ENCODE results near the gene GLRA1.

The GLRA1 gene

GRCh38 chr5:151892393-151892792 lies 32.3 kb downstream of the GLRA1 start:
- DNase-seq (ENCODE audit: low read depth): no peak
- no peak overlapping the region for H3K4me3 ChIP-seq (ENCODE audit: low read depth, low read length)
- TF ChIP-seq, protein P1, sequence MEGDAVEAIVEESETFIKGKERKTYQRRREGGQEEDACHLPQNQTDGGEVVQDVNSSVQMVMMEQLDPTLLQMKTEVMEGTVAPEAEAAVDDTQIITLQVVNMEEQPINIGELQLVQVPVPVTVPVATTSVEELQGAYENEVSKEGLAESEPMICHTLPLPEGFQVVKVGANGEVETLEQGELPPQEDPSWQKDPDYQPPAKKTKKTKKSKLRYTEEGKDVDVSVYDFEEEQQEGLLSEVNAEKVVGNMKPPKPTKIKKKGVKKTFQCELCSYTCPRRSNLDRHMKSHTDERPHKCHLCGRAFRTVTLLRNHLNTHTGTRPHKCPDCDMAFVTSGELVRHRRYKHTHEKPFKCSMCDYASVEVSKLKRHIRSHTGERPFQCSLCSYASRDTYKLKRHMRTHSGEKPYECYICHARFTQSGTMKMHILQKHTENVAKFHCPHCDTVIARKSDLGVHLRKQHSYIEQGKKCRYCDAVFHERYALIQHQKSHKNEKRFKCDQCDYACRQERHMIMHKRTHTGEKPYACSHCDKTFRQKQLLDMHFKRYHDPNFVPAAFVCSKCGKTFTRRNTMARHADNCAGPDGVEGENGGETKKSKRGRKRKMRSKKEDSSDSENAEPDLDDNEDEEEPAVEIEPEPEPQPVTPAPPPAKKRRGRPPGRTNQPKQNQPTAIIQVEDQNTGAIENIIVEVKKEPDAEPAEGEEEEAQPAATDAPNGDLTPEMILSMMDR (conservative IDR thresholded peaks at IDR 0.05; ENCODE audit: low read depth, low read length): no peak

DNA sequence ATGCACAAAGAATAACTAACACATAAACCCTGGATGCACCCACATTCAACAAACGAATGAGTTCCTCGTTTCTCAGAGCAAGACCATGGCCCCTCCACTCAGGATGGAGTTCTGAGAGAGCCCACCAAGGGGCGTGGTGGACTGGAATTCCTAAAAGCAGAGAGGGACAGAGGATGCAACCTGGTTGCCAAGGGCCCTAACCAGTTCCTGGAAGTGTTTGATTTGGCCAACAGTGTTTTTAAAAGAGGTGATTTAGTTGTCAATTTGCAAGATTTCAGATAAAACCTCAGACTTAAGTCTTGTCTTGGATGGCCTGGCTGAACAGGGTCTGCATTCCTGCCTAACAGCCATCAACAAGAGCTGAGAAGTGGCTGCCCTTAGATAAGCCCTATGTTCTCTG lies 34.4 kb downstream of the GLRA1 start:
- no peak overlapping the region for H3K4me3 ChIP-seq (ENCODE audit: low read depth, low read length)
- no peak for DNase-seq (ENCODE audit: low read depth)
- TF ChIP-seq, protein P1 (conservative IDR thresholded peaks at IDR 0.05; ENCODE audit: low read depth, low read length): no peak

DNA sequence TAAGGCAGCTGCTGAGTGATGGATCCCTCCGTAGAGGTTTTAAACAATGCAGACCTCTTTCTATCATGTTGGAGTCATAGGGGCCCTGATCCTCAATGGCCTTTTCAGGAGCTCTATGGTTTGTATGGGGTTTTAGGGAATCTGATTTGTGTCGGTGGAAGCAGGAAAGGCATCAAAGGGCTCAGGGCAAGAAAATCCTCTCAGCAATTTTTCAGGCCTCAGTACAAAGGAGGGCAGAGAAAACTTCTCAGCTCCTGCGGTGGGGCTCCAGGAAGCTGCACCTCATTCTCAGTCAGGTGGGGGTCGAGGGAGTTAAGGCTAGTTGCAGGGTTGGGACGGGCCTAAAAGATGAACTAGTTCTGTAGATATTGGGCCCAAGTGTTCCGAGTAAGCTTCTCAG lies 35.0 kb downstream of the GLRA1 start:
- TF ChIP-seq, protein P1 (conservative IDR thresholded peaks at IDR 0.05; ENCODE audit: low read depth, low read length): no peak
- no peak for DNase-seq (ENCODE audit: low read depth)
- no peak overlapping the region for H3K4me3 ChIP-seq (ENCODE audit: low read depth, low read length)

- DNase-seq (ENCODE audit: low read depth): no peak
- H3K4me3 ChIP-seq (ENCODE audit: low read depth, low read length): no peak overlapping the region
- TF ChIP-seq, protein P1 (conservative IDR thresholded peaks at IDR 0.05; ENCODE audit: low read depth, low read length): no peak
Observed at GRCh38 chr5:151886546-151887275, 37.9 kb downstream of the GLRA1 start.

DNA sequence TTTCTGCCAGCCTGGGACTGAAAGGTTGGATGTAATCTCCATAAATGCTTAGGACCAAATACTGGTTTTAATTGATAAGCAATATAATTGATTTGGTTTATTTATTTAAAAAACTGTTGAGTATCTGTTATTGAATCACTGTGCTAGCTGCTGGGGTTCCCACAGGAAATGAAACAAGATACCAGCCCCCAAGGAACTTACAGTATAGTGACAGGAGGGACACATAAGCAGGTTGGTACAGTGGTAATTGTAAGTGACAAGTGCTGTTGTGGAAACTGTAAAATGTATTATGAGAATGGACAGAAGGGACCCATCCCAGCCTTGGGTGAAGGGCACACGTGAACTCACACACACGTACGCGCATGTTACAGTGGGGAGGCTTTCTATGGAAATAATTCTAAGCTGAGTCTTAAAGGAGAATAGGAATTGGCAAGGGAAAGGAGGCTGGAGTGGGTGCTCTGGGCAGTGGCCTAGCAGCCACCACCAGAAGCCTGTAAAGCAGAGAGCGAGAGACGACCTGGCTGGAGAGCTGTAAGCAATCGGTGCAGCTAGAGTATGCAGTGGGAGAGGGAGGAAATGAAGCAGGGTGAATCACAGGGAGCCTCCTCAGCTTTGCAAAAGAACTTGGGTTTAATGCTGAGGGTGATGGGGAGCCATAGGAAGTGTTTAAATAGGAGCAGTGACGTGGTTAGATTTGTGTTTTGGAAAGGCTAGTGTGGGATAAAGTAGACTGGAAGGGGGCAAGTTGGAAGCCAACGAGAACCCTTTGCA lies 39.3 kb downstream of the GLRA1 start:
- H3K4me3 ChIP-seq (ENCODE audit: low read depth, low read length): no peak overlapping the region
- TF ChIP-seq, protein P1 (conservative IDR thresholded peaks at IDR 0.05; ENCODE audit: low read depth, low read length): no peak
- DNase-seq (ENCODE audit: low read depth): no peak

GRCh38 chr5:151881621-151882225 lies 42.9 kb downstream of the GLRA1 start:
- no peak overlapping the region for H3K4me3 ChIP-seq (ENCODE audit: low read depth, low read length)
- DNase-seq (ENCODE audit: low read depth): no peak
- TF ChIP-seq, protein P1 (conservative IDR thresholded peaks at IDR 0.05; ENCODE audit: low read depth, low read length): no peak
